ENCODE data around the gene PVALEF.
"Not testable (repeated sequence)": the region's sequence is repeated elsewhere in the genome, so short reads cannot be mapped to it uniquely, and the experiment has no call there.

PVALEF gene

DNA sequence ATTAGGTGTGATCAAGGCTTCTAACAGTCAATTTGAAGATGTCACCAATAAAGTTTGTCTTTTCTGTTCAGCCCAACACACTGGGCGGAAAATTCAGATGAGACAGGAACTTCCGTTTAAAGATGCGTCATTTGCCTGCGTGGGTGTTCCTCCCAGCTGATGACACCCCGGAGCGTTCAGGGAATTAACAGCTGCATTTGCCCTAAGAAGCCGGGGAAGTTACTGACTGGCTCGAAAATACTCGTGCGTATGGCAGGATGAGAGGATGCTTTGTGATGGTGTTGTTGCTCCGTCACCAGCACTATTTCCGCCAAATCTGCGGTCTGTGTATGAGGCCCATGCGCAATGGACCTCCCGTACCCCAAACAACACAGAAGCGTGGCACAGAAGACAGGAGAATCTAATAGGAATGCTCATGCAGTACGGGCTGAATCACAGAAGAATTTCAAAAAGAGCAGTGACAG is 11.9 kb upstream of the PVALEF start:
- Histone ChIP-seq H3K4me3 (ENCODE audit: low read length) (no peak overlapping the region), H3K4me1 (ENCODE audit: low read length) (no peaks in the 10 kb centered on the region), H3K9ac (ENCODE audit: low read length) (no peak overlapping the region), H3F3A (ENCODE audit: insufficient read depth, low read length) (peaks cover 4% of the 10 kb centered on the region; the same call in 1 of the 2 replicates), H2AFZ (ENCODE audit: low read length) (no peak overlapping the region), H3K27me3 (replicated peaks; ENCODE audit: insufficient read depth, low read length) (peaks cover 94% of the 10 kb centered on the region), H4K20me1 (ENCODE audit: insufficient read depth, low read length) (no peaks in the 10 kb centered on the region), H3K27ac (ENCODE audit: low read length) (no peak overlapping the region), H3K79me2 (ENCODE audit: low read length) (no peaks in the 10 kb centered on the region), H3K4me2 (ENCODE audit: low read depth, low read length) (no peak overlapping the region), H3K36me3 (replicated peaks; ENCODE audit: insufficient read depth, low read length) (no peaks in the 10 kb centered on the region), H3K9me2 (replicated peaks; ENCODE audit: insufficient read depth, low read length) (no peaks in the 10 kb centered on the region), H3K9me3 (replicated peaks; ENCODE audit: insufficient read depth, low read length) (no peaks in the 10 kb centered on the region)
- TF ChIP-seq EZH2 (optimal IDR thresholded peaks at IDR 0.05; ENCODE audit: low read depth, low read length) (no peak), EZH2phosphoT487 (IDR thresholded peaks at IDR 0.05; ENCODE audit: low read length) (no peak)
- TF ChIP-seq, protein P1, sequence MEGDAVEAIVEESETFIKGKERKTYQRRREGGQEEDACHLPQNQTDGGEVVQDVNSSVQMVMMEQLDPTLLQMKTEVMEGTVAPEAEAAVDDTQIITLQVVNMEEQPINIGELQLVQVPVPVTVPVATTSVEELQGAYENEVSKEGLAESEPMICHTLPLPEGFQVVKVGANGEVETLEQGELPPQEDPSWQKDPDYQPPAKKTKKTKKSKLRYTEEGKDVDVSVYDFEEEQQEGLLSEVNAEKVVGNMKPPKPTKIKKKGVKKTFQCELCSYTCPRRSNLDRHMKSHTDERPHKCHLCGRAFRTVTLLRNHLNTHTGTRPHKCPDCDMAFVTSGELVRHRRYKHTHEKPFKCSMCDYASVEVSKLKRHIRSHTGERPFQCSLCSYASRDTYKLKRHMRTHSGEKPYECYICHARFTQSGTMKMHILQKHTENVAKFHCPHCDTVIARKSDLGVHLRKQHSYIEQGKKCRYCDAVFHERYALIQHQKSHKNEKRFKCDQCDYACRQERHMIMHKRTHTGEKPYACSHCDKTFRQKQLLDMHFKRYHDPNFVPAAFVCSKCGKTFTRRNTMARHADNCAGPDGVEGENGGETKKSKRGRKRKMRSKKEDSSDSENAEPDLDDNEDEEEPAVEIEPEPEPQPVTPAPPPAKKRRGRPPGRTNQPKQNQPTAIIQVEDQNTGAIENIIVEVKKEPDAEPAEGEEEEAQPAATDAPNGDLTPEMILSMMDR (IDR thresholded peaks at IDR 0.05; ENCODE audit: low read length) = no peak
- DNase-seq = peak; percentile 31

DNA sequence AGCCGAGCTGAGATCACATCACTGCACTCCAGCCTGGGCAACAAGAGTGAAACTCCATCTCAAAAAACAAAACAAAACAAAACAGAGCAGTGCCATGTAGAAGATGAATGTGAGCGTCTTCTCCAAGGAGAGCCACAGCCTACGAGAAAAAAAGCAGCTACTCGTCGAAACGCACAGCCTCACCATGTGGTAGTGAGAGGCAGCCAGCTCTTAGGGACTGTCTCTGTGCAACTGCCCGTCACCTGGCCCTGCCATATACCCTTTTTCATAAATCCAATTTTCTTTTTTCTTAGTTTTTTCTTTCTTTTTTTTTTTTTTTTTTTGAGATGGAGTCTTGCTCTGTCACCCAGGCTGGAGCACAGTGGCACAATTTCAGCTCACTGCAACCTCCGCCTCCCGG is 11.3 kb upstream of the PVALEF start:
- not testable (repeated sequence) for H3K27ac ChIP-seq (ENCODE audit: low read length); H2AFZ ChIP-seq (ENCODE audit: low read length); H3K9ac ChIP-seq (ENCODE audit: low read length); H3F3A ChIP-seq (ENCODE audit: insufficient read depth, low read length); DNase-seq; H3K36me3 ChIP-seq (replicated peaks; ENCODE audit: insufficient read depth, low read length); H3K4me3 ChIP-seq (ENCODE audit: low read length); H3K79me2 ChIP-seq (ENCODE audit: low read length); H4K20me1 ChIP-seq (ENCODE audit: insufficient read depth, low read length); H3K4me2 ChIP-seq (ENCODE audit: low read depth, low read length); H3K4me1 ChIP-seq (ENCODE audit: low read length); H3K9me3 ChIP-seq (replicated peaks; ENCODE audit: insufficient read depth, low read length); H3K9me2 ChIP-seq (replicated peaks; ENCODE audit: insufficient read depth, low read length)
- H3K27me3 ChIP-seq (replicated peaks; ENCODE audit: insufficient read depth, low read length) = peaks cover 94% of the 10 kb centered on the region

DNA sequence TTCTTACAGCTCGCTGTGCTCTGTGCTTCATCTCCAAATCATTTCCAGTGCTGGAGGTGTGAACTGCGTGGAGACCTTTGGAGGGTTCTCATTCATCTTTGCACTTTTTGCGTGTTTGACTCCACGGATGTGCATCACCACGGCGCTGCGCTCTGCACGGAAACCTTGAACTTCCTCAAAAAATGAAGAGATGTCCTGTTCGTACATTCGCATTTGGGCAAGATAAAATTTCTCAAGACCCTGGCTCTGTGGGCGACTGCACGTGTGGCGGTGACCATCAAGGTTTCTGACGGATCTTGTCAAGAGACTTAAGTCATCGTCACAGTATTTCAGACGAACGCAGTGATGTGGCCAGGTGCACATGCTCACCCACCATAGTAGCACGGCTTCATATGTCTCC is 10.3 kb upstream of the PVALEF start:
- peaks cover 94% of the 10 kb centered on the region for H3K27me3 ChIP-seq (replicated peaks; ENCODE audit: insufficient read depth, low read length)
- no peak overlapping the region for H3K9ac ChIP-seq (ENCODE audit: low read length)
- DNase-seq = no peak
- H3K9me3 ChIP-seq (replicated peaks; ENCODE audit: insufficient read depth, low read length) = no peaks in the 10 kb centered on the region
- no peaks in the 10 kb centered on the region for H3K4me1 ChIP-seq (ENCODE audit: low read length)
- no peak overlapping the region for H3K27ac ChIP-seq (ENCODE audit: low read length)
- peaks cover 4% of the 10 kb centered on the region; the same call in 1 of the 2 replicates for H3F3A ChIP-seq (ENCODE audit: insufficient read depth, low read length)
- no peaks in the 10 kb centered on the region for H3K79me2 ChIP-seq (ENCODE audit: low read length)
- no peak overlapping the region for H2AFZ ChIP-seq (ENCODE audit: low read length)
- H3K4me3 ChIP-seq (ENCODE audit: low read length) = no peak overlapping the region
- no peaks in the 10 kb centered on the region for H3K36me3 ChIP-seq (replicated peaks; ENCODE audit: insufficient read depth, low read length)
- no peak overlapping the region for H3K4me2 ChIP-seq (ENCODE audit: low read depth, low read length)
- H4K20me1 ChIP-seq (ENCODE audit: insufficient read depth, low read length) = no peaks in the 10 kb centered on the region
- no peaks in the 10 kb centered on the region for H3K9me2 ChIP-seq (replicated peaks; ENCODE audit: insufficient read depth, low read length)
- TF ChIP-seq, protein P1 (IDR thresholded peaks at IDR 0.05; ENCODE audit: low read length) = no peak
- TF ChIP-seq EZH2phosphoT487 (IDR thresholded peaks at IDR 0.05; ENCODE audit: low read length) = no peak
- no peak for TF ChIP-seq EZH2 (optimal IDR thresholded peaks at IDR 0.05; ENCODE audit: low read depth, low read length)

DNA sequence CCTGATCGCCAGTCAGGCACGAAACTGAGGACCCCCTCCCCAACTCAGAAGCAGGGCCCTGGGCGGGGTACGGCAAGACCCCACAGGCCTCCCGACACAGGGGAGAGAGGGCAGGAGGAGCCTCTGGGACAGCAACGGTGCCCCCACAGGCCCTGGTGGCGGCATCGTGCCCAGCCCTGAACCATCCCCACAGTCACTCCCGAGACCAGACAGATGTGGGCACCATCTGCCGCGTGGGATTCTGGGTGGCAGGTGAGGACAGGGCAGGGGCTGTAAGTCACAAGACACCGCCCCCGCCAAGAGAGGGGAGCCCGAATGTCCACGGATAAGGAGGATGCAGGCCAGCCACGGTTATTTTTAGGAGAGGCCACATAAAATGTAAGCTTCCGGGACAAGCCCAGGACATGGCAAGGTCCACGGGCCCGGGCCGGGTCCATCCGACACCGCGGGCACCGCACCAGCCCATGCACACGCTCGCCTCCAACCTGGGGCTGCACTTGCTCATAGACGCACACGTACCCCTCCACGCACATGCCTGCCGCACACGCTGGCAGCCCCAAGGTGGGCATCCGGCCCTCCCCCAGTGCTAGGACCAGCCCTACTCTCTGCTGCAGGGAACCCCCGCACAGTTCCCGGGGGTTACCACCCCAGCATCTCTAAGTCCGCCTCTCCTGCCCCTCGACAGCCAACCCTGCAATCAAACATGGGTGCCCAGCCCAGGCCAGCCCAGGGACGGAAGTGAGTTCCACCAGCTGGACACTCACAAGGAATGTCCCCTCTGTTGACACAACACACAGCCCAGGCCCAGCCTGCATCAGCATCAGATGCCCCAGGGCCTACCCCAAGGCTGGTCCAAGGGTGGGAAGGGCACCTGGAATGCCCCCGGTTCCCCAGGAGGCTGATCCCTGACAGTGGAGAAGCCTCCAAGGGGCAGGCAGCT is 8.2 kb upstream of the PVALEF start:
- H3F3A ChIP-seq (ENCODE audit: insufficient read depth, low read length) = peaks cover 3% of the 10 kb centered on the region; the same call in 1 of the 2 replicates
- H3K9me3 ChIP-seq (replicated peaks; ENCODE audit: insufficient read depth, low read length) = no peaks in the 10 kb centered on the region
- peaks cover 95% of the 10 kb centered on the region for H3K27me3 ChIP-seq (replicated peaks; ENCODE audit: insufficient read depth, low read length)
- H3K4me2 ChIP-seq (ENCODE audit: low read depth, low read length) = no peak overlapping the region
- no peak overlapping the region for H3K4me3 ChIP-seq (ENCODE audit: low read length)
- H3K79me2 ChIP-seq (ENCODE audit: low read length) = no peaks in the 10 kb centered on the region
- no peaks in the 10 kb centered on the region for H4K20me1 ChIP-seq (ENCODE audit: insufficient read depth, low read length)
- TF ChIP-seq EZH2 (optimal IDR thresholded peaks at IDR 0.05; ENCODE audit: low read depth, low read length) (no peak), EZH2phosphoT487 (IDR thresholded peaks at IDR 0.05; ENCODE audit: low read length) (no peak)
- TF ChIP-seq, protein P1 (IDR thresholded peaks at IDR 0.05; ENCODE audit: low read length) = no peak
- DNase-seq = no peak
- no peak overlapping the region for H2AFZ ChIP-seq (ENCODE audit: low read length)
- no peaks in the 10 kb centered on the region for H3K36me3 ChIP-seq (replicated peaks; ENCODE audit: insufficient read depth, low read length)
- H3K9ac ChIP-seq (ENCODE audit: low read length) = no peak overlapping the region
- H3K4me1 ChIP-seq (ENCODE audit: low read length) = no peaks in the 10 kb centered on the region
- H3K27ac ChIP-seq (ENCODE audit: low read length) = no peak overlapping the region
- no peaks in the 10 kb centered on the region for H3K9me2 ChIP-seq (replicated peaks; ENCODE audit: insufficient read depth, low read length)

Measured in MM.1S (cell line).